Measurements from ENCODE around the gene WDR49.

DNA sequence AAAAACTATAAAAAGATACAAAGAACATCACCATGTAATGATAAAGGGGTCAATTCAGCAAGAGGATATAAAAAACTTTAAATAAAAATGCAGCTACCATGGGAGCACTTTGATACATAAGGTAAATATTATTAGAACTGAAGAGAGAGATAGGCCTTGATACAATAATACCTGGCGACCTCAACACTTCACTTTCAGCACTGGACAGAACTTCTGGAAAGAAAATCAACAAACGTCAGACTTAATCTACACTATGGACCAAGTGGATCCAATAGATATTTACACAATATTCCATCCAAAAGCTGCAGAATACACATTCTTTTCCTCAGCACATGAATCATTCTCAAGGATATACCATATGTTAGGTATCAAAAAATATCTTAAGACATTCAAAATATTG lies 42.0 kb downstream of the WDR49 start:
- no peak for TF ChIP-seq POLR2A (IDR thresholded peaks at IDR 0.05)
- TF ChIP-seq, protein P1, sequence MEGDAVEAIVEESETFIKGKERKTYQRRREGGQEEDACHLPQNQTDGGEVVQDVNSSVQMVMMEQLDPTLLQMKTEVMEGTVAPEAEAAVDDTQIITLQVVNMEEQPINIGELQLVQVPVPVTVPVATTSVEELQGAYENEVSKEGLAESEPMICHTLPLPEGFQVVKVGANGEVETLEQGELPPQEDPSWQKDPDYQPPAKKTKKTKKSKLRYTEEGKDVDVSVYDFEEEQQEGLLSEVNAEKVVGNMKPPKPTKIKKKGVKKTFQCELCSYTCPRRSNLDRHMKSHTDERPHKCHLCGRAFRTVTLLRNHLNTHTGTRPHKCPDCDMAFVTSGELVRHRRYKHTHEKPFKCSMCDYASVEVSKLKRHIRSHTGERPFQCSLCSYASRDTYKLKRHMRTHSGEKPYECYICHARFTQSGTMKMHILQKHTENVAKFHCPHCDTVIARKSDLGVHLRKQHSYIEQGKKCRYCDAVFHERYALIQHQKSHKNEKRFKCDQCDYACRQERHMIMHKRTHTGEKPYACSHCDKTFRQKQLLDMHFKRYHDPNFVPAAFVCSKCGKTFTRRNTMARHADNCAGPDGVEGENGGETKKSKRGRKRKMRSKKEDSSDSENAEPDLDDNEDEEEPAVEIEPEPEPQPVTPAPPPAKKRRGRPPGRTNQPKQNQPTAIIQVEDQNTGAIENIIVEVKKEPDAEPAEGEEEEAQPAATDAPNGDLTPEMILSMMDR (IDR thresholded peaks at IDR 0.05), result no peak

All from lower leg skin (tissue), 3 donors.